LNCAP (cell line): ENCODE results near the gene KCNH3.

ENCODE experiments used
- TF ChIP-seq, protein P1 (sequence below): fragments of 450-650 bp; IDR thresholded peaks from 2 replicates; pipeline ENCODE4 v1.5.1; 2017; ENCODE audit warnings: mild to moderate bottlenecking

The KCNH3 gene

DNA sequence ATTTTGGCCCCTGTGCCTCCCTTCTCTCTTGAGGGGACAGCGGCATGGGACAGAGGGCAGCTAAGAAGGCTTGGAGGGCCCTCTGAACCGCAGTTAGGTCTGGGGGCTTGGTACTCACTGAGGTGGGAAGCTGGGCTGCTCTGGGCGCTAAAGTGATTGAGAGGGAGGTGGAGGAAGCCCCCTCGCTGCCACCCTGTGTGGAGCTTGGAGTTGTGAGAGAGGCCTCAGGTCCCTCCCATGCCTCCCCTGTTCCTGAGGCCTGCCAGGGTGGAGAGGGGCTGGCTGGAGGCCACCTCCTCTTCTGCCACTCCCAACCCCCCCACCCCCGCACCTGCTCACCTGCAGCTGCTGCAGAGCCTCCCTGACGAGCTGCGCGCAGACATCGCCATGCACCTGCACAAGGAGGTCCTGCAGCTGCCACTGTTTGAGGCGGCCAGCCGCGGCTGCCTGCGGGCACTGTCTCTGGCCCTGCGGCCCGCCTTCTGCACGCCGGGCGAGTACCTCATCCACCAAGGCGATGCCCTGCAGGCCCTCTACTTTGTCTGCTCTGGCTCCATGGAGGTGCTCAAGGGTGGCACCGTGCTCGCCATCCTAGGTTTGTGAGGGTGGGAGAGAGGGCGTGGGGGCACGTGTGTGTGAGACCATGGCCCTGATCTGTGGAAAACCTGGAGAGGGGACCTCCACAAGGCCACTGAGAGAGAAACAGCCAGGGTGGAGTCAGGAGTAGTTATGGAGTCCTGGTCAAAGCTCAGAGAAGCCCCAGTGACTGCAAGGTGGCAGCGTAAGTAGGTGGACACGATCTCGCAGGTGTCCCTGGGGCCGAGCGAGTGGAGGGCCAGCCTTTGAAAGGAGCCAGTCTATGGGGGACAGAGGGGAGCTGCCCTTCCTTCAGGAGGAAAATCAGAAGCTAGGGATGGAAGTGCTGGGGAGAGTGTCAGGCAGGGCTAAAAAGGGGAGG is 11.2 kb downstream of the KCNH3 start:
- TF ChIP-seq, protein P1, sequence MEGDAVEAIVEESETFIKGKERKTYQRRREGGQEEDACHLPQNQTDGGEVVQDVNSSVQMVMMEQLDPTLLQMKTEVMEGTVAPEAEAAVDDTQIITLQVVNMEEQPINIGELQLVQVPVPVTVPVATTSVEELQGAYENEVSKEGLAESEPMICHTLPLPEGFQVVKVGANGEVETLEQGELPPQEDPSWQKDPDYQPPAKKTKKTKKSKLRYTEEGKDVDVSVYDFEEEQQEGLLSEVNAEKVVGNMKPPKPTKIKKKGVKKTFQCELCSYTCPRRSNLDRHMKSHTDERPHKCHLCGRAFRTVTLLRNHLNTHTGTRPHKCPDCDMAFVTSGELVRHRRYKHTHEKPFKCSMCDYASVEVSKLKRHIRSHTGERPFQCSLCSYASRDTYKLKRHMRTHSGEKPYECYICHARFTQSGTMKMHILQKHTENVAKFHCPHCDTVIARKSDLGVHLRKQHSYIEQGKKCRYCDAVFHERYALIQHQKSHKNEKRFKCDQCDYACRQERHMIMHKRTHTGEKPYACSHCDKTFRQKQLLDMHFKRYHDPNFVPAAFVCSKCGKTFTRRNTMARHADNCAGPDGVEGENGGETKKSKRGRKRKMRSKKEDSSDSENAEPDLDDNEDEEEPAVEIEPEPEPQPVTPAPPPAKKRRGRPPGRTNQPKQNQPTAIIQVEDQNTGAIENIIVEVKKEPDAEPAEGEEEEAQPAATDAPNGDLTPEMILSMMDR = no peak

DNA sequence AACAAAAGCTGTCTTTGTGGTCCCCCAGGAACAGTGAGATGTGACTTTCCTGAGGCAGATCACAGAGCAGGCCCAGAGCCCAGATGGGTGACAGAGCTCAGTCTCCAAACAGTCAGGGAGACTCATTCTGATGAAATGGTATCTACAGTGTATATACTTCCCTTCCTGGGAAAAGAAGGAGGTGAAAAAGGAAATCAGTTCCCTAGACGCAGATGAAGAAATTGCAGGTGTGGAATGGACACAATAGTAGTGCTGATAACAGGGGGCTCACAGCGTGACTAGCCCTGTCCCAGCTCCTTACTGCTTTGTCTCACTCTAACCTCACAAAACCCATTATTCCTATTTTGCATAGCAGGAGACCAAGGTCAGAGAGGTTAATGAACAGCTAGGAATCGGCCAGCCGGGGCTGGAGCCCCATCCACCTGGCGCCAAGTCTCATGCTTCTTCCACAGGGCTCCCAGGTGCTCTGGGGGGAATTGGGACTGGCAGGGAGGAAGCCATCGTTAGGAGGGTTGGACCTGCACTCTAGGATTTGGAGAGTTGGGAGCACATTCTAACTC is 11.9 kb downstream of the KCNH3 start:
- TF ChIP-seq, protein P1 = no peak

DNA sequence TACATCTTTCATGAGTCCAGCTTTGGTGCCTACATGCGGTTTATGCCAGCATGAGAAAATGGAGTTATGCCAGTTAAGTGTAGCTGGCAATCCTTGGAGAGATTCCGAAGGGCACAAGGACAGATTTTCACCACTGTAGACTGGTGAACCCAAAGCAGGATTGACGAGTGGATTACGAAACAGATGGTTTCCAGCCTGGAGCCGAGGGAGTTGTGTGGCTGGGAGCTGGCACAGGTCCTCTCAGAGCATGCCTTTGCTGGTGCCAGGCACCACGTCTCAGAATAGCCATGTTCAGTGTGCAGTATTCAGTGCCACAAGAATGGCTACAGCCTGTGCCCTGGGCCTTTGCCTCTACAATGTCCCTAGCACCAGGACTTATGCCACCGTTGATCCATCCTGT is 13.2 kb downstream of the KCNH3 start:
- TF ChIP-seq, protein P1 = no peak

DNA sequence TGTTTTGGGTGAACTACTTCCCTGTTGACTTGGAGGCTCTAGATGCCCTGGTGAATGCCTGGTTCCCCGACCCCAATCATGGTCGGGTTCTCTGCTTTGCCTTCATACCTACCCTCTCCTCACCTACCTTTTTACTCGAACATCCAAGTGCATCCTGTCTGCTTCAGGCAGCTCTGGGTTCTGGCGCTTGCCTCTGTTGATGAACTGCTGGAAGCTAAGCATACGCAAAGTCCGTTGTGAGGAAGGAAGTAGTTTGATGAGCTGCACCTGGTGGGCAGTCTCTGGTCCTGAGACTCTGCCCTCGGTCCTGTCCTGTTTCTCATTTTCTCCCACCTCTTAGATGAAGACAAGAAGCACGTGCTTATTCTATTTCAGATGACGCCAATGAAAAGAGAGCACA is 13.6 kb downstream of the KCNH3 start:
- TF ChIP-seq, protein P1 = no peak

DNA sequence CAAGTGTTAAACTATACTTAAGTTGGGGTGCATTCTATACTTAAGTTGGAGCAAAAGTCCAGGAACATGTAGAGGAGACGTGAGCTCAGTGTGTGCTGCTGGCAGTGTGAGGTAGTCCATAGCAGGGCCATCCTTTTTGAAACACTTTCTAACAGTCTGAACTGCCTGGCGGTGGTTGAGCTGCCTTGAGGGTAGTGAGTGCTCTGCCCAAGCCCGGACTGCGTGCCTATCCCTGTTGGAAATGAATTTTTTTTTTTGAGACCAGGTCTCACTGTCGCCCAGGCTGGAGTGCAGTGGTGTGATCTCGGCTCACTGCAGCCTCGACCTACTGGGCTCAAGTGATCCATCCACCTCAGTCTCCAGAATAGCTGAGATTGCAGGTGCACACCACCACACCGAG is 14.1 kb downstream of the KCNH3 start:
- TF ChIP-seq, protein P1 = no peak

DNA sequence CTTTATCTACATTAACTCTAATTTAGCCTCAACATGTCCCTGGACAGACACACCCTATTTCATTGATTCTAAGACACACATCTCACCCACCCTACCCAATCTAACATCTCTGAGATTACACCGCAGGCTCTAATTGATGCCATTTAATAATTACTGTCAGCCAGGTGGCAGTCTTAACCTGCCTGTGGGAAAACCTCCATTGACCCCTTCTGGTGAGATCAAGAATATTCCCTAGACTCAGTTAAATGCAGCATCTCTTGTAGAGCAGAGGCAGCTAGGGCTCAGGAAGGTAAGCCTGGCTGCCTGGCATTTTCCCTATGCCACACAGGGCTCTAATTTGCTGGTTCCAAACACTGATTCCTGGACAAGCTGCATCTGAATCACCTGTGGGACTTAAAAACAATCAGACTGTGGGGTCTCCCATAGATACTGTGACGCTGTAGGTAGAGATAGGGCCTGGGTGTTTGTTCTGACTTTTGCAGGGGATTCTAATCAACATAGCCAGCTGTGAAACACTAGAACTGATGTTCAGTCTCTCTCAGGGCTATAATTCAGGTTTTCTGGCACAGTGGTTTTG is 14.8 kb downstream of the KCNH3 start:
- TF ChIP-seq, protein P1 = peak; percentile 68

DNA sequence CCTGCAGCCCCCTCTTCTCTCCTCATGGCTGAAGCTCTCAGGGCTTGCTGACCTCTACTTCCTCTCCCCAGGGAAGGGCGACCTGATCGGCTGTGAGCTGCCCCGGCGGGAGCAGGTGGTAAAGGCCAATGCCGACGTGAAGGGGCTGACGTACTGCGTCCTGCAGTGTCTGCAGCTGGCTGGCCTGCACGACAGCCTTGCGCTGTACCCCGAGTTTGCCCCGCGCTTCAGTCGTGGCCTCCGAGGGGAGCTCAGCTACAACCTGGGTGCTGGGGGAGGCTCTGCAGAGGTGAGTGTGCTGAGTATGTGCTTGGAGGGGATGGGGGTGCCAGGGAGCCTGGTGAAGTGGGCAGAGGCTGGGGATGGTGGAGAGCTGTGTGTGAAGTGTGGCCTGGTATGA is 15.4 kb downstream of the KCNH3 start:
- TF ChIP-seq, protein P1 = no peak
